HCT116 (cell line): ENCODE measurements around the gene IL23A. TPM values are rescaled to one million over a fixed set of nuclear protein-coding genes. Genes with fewer than 3 reads are reported as not detected.
A peak's percentile ranks its signal among the peaks of the same experiment; 100 is the strongest.

Experiments used
- ATAC-seq: fragments of 200-7000 bp; cut with Tn5 transposase; 2 replicates; pipeline ENCODE4 v1.9.1; 2020; ENCODE audit warnings: mild to moderate bottlenecking, moderate library complexity
- BruUV-seq: library from RNA; stranded (reverse); fragments of 400-500 nt; replicated peaks from 2 replicates; lab custom pipeline; 2021; lab: Mats Ljungman, UMichigan
- CTCF ChIA-PET: fragments of 300-600 bp; sonication (Branson Sonifier 250); formaldehyde crosslinking; loops from one replicate; lab custom pipeline; 2021; ENCODE audit warnings: antibody characterized with exemption; lab: Charles Lee
- POLR2A ChIA-PET: fragments of 300-600, 350-600 bp; sonication (Branson Sonifier 250); formaldehyde crosslinking; loops from one replicate; lab custom pipeline; 2021; ENCODE audit warnings: antibody characterized with exemption; lab: Charles Lee
- RAD21 ChIA-PET, 2 experiments: fragments of 300-600 bp; sonication (Branson Sonifier 250); formaldehyde crosslinking; loops; one replicate each; lab custom pipeline; 2023; ENCODE audit warnings: low total read pairs in 2 of 2; ENCODE audit not compliant: uncharacterized antibody in 2 of 2, unreplicated experiment in 2 of 2, low non-redundant PET in 1 of 2; lab: Charles Lee
- DNase-seq: peaks from one replicate; pipeline ENCODE4 v3.0.0-alpha.2; 2010; ENCODE audit warnings: low read depth, low spot score
- H2AFZ ChIP-seq: fragments of 200-600 bp; shearing (Covaris generic), sonication (generic); 2 replicates; pipeline ENCODE4 v1.6.1; 2017; ENCODE audit warnings: low read depth, mixed run types, mixed read lengths, antibody characterized with exemption, low read length; ENCODE audit not compliant: poor library complexity, severe bottlenecking
- H3K27ac ChIP-seq: 2 replicates; pipeline ENCODE4 v1.5.1; 2012; ENCODE audit warnings: low read depth, low read length
- H3K27me3 ChIP-seq: fragments of 200-600 bp; sonication (generic); 2 replicates; pipeline ENCODE4 v1.6.1; 2016; ENCODE audit warnings: mixed run types, low read length, mixed read lengths; ENCODE audit not compliant: insufficient read depth
- H3K36me3 ChIP-seq, 2 experiments: fragments of 200-500 bp in 1 of 2; fragments of 200-600 bp in 1 of 2; sonication (Bioruptor generic) in 1 of 2; sonication (generic) in 1 of 2; 2 replicates each; pipeline versions ENCODE4 v1.5.1 to v1.6.1; 2014 to 2016; ENCODE audit warnings: low read length in 2 of 2, inconsistent platforms in 1 of 2, mixed read lengths in 1 of 2, mixed run types in 1 of 2; ENCODE audit not compliant: insufficient read depth in 2 of 2, control insufficient read depth in 1 of 2
- H3K4me1 ChIP-seq, 2 experiments: fragments of 200-600 bp in 1 of 2; sonication (generic) in 1 of 2; 2 replicates each; pipeline versions ENCODE4 v1.5.1 to v1.6.1; 2012 to 2017; ENCODE audit warnings: low read length in 2 of 2, inconsistent platforms in 1 of 2, mild to moderate bottlenecking in 1 of 2, mixed read lengths in 1 of 2, mixed run types in 1 of 2, moderate library complexity in 1 of 2; ENCODE audit not compliant: insufficient read depth in 2 of 2, control insufficient read depth in 1 of 2
- H3K4me2 ChIP-seq: fragments of 200-600 bp; sonication (generic); 2 replicates; pipeline ENCODE4 v1.6.1; 2017; ENCODE audit warnings: mixed run types, low read length, mixed read lengths
- H3K4me3 ChIP-seq, 2 experiments: fragments of 200-600 bp in 1 of 2; sonication (generic) in 1 of 2; replicated peaks in 1 of 2; 2 replicates each; pipeline ENCODE4 v1.5.1; 2011 to 2016; ENCODE audit warnings: low read length in 2 of 2, control low read depth in 1 of 2, low read depth in 1 of 2, mild to moderate bottlenecking in 1 of 2, mixed read lengths in 1 of 2, mixed run types in 1 of 2
- H3K79me2 ChIP-seq: fragments of 200-600 bp; sonication (generic); 2 replicates; pipeline ENCODE4 v1.6.1; 2017; ENCODE audit warnings: mild to moderate bottlenecking, mixed run types, low read length, moderate library complexity, mixed read lengths; ENCODE audit not compliant: insufficient read depth
- H3K9ac ChIP-seq: fragments of 200-600 bp; sonication (generic); 2 replicates; pipeline ENCODE4 v1.6.1; 2016; ENCODE audit warnings: low read length, mixed read lengths
- H3K9me2 ChIP-seq: fragments of 200-600 bp; sonication (generic), shearing (Covaris generic); 2 replicates; pipeline ENCODE4 v1.6.1; 2017; ENCODE audit warnings: mixed run types, mild to moderate bottlenecking, moderate library complexity; ENCODE audit not compliant: insufficient read depth
- H3K9me3 ChIP-seq, 2 experiments: fragments of 200-500 bp in 1 of 2; fragments of 200-600 bp in 1 of 2; sonication (Bioruptor generic) in 1 of 2; sonication (generic) in 1 of 2; 2 replicates each; pipeline ENCODE4 v1.6.1; 2014 to 2017; ENCODE audit warnings: low read length in 2 of 2, mixed read lengths in 2 of 2, inconsistent platforms in 1 of 2, low read depth in 1 of 2, mild to moderate bottlenecking in 1 of 2, mixed run types in 1 of 2, moderate library complexity in 1 of 2; ENCODE audit not compliant: control insufficient read depth in 1 of 2, insufficient read depth in 1 of 2
- H4K20me1 ChIP-seq: fragments of 200-600 bp; sonication (generic), shearing (Covaris generic); 2 replicates; pipeline ENCODE4 v1.6.1; 2017; ENCODE audit warnings: mixed run types, mild to moderate bottlenecking, moderate library complexity; ENCODE audit not compliant: insufficient read depth
- CBX3 ChIP-seq: IDR thresholded peaks from 2 replicates; pipeline ENCODE4 v1.6.1; 2012; ENCODE audit warnings: low read depth
- CEBPB ChIP-seq: IDR thresholded peaks from 2 replicates; pipeline ENCODE4 v1.6.1; 2012; ENCODE audit warnings: low read depth
- EGR1 ChIP-seq: IDR thresholded peaks from 2 replicates; pipeline ENCODE4 v1.6.1; 2012; ENCODE audit warnings: low read depth
- ELF1 ChIP-seq: IDR thresholded peaks from 2 replicates; pipeline ENCODE4 v1.6.1; 2012; ENCODE audit warnings: low read depth, borderline replicate concordance
- JUND ChIP-seq: IDR thresholded peaks from 2 replicates; pipeline ENCODE4 v1.6.1; 2012
- MAX ChIP-seq: IDR thresholded peaks from 2 replicates; pipeline ENCODE4 v1.6.1; 2012
- POLR2A ChIP-seq: IDR thresholded peaks from 2 replicates; pipeline ENCODE4 v1.7.0; 2011; ENCODE audit warnings: borderline replicate concordance; ENCODE audit not compliant: insufficient read depth, insufficient read length; ENCODE audit errors: extremely low read depth
- RAD21 ChIP-seq: IDR thresholded peaks from 2 replicates; pipeline ENCODE4 v1.6.1; 2012; ENCODE audit warnings: low read depth, mild to moderate bottlenecking
- SIN3A ChIP-seq: IDR thresholded peaks from 2 replicates; pipeline ENCODE4 v1.6.1; 2012; ENCODE audit warnings: low read depth
- SP1 ChIP-seq: IDR thresholded peaks from 2 replicates; pipeline ENCODE4 v1.6.1; 2012; ENCODE audit warnings: low read depth
- TCF7L2 ChIP-seq: IDR thresholded peaks from 2 replicates; pipeline ENCODE4 v1.7.0; 2011; ENCODE audit warnings: borderline replicate concordance, inconsistent platforms; ENCODE audit not compliant: insufficient read depth, insufficient read length; ENCODE audit errors: extremely low read depth
- YY1 ChIP-seq: IDR thresholded peaks from 2 replicates; pipeline ENCODE4 v1.6.1; 2011; ENCODE audit warnings: low read length, low read depth, moderate library complexity, mild to moderate bottlenecking; ENCODE audit not compliant: insufficient replicate concordance; ENCODE audit errors: extremely low read depth
- ZFX ChIP-seq: fragments of 450-650 bp; IDR thresholded peaks from 2 replicates; pipeline ENCODE4 v1.6.1; 2017
- intact Hi-C: fragments of 100-400 bp; cut with micrococcal nuclease; formaldehyde crosslinking; loops from 2 replicates; pipeline ENCODE4 v1.10.0; 2022
- total RNA-seq: library from RNA; stranded (reverse); gene quantifications from one replicate; pipeline ENCODE4 v1.2.1, GENCODE V29; 2021; ENCODE audit not compliant: unreplicated experiment
- TF ChIP-seq, protein P1 (sequence below): IDR thresholded peaks from 2 replicates; pipeline ENCODE4 v1.6.1; 2012; ENCODE audit warnings: low read depth

Gene IL23A
- total RNA-seq, 1 experiment from 2014 or later, result 0.59 TPM

GRCh38 chr12:56333197-56333678, 5.4 kb upstream of the IL23A start:
- peak overlapping the region; percentile 3 for H2AFZ ChIP-seq
- ChIA-PET POLR2A (interaction anchor here (0.7 to 2.3 kb wide), 8 partner anchors 9 to 131 kb away, joined by 3 to 20 read pairs (median 4); partner anchors contain the start of genes CNPY2 and STAT2), RAD21 (no interaction called here), CTCF (interaction anchor here (0.8 to 3.1 kb wide), 3 partner anchors 16 to 27 kb away, joined by 4 to 10 read pairs (median 5); partner anchors contain the start of genes CNPY2 and STAT2)
- no peak for DNase-seq
- no peaks in the 10 kb centered on the region for H3K9me3 ChIP-seq
- H3K4me2 ChIP-seq, result peak overlapping the region; percentile 95
- peak; percentile 8 for ATAC-seq
- peaks cover 11 to 24% of the 10 kb centered on the region in 2 experiments for H3K4me1 ChIP-seq
- no peaks in the 10 kb centered on the region for H4K20me1 ChIP-seq
- peak overlapping the region; percentile 66 for H3K27ac ChIP-seq
- H3K4me3 ChIP-seq, result peak overlapping the region; percentile 68 to 87
- no peaks in the 10 kb centered on the region for H3K9me2 ChIP-seq
- TF ChIP-seq TCF7L2, result no peak
- TF ChIP-seq SIN3A, result no peak
- TF ChIP-seq POLR2A, result no peak
- TF ChIP-seq YY1, result no peak
- peak; percentile 42; the same call in 1 of the 2 replicates for TF ChIP-seq EGR1
- no peak for TF ChIP-seq JUND
- TF ChIP-seq ZFX, result peak; percentile 35; the same call in 1 of the 2 replicates
- peaks cover 7% of the 10 kb centered on the region for H3K79me2 ChIP-seq
- no peaks in the 10 kb centered on the region for H3K36me3 ChIP-seq
- intact Hi-C loops, result loop anchor here (5.0 kb wide), 1 partner anchor 129 kb away; no protein-coding TSS in a partner anchor
- H3K9ac ChIP-seq, result peak overlapping the region; percentile 93
- BruUV-seq, result TSS peak; percentile 87
- no peaks in the 10 kb centered on the region for H3K27me3 ChIP-seq

DNA sequence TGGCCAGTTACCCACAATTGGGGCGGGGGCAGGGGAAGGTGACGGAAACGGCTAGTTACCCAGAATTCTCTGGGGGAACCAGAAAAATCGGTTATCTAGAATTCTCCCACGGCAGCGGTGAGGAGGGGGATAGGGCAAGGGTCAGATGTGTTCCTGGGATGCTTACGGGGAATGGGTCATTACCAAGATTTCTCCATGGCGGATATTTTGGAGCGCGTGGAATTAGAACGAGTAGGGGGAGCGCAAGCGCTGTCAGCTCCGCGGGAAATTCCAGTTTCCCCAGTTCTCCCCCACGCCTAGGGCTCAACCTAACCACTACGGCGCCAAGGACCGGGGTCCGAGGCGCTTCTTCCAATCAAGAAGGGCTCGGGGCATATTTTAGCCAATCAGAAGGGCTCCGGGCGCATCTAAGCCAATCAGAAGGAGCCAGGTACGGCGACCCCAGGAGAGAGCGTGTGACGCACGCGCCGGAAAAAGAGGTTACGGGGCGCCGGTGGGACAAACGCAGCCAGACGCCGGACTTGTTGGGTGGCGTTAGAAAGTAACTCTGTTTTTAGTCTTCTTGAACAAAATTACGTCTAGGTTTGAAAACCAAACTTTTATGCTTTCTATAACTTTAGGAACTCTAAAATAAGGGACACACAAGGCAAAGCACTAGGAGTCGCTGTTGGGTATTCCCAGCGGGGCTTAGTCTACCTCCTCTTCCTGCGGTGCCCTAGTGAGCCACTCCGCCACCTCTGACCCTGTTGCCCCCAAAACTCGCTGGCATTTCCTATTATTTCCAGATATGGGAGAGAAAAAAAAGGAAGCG, 4.8 kb upstream of the IL23A start, which contains the start of gene PAN2:
TSS of gene PAN2 (minus strand) at position 322 of the 811 bp plus-strand sequence. CDS start 906 bp downstream, outside the sequence.
- Histone ChIP-seq H3K27me3 (no peaks in the 10 kb centered on the region), H3K4me1 (peaks cover 11 to 24% of the 10 kb centered on the region in 2 experiments), H3K9me3 (no peaks in the 10 kb centered on the region), H2AFZ (peak within 1 kb of the TSS; percentile 3), H3K9me2 (no peaks in the 10 kb centered on the region), H3K36me3 (no peaks in the 10 kb centered on the region), H3K79me2 (peaks cover 7% of the 10 kb centered on the region), H3K4me2 (peak within 1 kb of the TSS; percentile 95), H3K27ac (peak within 1 kb of the TSS; percentile 66), H3K4me3 (peak within 1 kb of the TSS; percentile 68 to 87), H3K9ac (peak within 1 kb of the TSS; percentile 93), H4K20me1 (no peaks in the 10 kb centered on the region)
- no TSS peak for BruUV-seq
- RAD21 ChIA-PET, result no interaction called here
- intact Hi-C loops, result loop anchor here (2.0 to 5.0 kb wide), 2 partner anchors 27 to 128 kb away; partner anchors contain the start of gene STAT2
- POLR2A ChIA-PET, result interaction anchor here (0.7 to 2.3 kb wide), 8 partner anchors 10 to 130 kb away, joined by 3 to 20 read pairs (median 4); partner anchors contain the start of genes CNPY2 and STAT2
- DNase-seq, result peak; percentile 98
- peak; percentile 97 for ATAC-seq
- CTCF ChIA-PET, result interaction anchor here (0.8 to 3.1 kb wide), 3 partner anchors 15 to 26 kb away, joined by 4 to 10 read pairs (median 5); partner anchors contain the start of genes CNPY2 and STAT2
- peak; percentile 76 for TF ChIP-seq MAX
- TF ChIP-seq CBX3, result peak; percentile 67; the same call in 1 of the 2 replicates
- TF ChIP-seq, protein P1, sequence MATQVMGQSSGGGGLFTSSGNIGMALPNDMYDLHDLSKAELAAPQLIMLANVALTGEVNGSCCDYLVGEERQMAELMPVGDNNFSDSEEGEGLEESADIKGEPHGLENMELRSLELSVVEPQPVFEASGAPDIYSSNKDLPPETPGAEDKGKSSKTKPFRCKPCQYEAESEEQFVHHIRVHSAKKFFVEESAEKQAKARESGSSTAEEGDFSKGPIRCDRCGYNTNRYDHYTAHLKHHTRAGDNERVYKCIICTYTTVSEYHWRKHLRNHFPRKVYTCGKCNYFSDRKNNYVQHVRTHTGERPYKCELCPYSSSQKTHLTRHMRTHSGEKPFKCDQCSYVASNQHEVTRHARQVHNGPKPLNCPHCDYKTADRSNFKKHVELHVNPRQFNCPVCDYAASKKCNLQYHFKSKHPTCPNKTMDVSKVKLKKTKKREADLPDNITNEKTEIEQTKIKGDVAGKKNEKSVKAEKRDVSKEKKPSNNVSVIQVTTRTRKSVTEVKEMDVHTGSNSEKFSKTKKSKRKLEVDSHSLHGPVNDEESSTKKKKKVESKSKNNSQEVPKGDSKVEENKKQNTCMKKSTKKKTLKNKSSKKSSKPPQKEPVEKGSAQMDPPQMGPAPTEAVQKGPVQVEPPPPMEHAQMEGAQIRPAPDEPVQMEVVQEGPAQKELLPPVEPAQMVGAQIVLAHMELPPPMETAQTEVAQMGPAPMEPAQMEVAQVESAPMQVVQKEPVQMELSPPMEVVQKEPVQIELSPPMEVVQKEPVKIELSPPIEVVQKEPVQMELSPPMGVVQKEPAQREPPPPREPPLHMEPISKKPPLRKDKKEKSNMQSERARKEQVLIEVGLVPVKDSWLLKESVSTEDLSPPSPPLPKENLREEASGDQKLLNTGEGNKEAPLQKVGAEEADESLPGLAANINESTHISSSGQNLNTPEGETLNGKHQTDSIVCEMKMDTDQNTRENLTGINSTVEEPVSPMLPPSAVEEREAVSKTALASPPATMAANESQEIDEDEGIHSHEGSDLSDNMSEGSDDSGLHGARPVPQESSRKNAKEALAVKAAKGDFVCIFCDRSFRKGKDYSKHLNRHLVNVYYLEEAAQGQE, result no peak
- no peak for TF ChIP-seq ZFX
- TF ChIP-seq RAD21, result peak; percentile 34; the same call in 1 of the 2 replicates
- no peak for TF ChIP-seq TCF7L2
- peak; percentile 98 for TF ChIP-seq SP1
- peak; percentile 52; the same call in 1 of the 2 replicates for TF ChIP-seq ELF1
- no peak for TF ChIP-seq CEBPB
- peak; percentile 78; the same call in 1 of the 2 replicates for TF ChIP-seq SIN3A
- TF ChIP-seq POLR2A, result peak; percentile 82
